Esophagus muscularis mucosa (tissue), 3 donors: ENCODE data around the gene UCHL3.

Experiments
- POLR2A ChIP-seq: fragments of 450-650 bp; IDR thresholded peaks from one replicate; pipeline ENCODE4 v1.6.1; 2017; ENCODE audit warnings: antibody characterized with exemption, moderate library complexity, mild to moderate bottlenecking, low read depth
- POLR2AphosphoS5 ChIP-seq, 2 donors: sonication (generic); formaldehyde crosslinking; IDR thresholded peaks; one replicate each; pipeline ENCODE4 v1.6.1; 2017; ENCODE audit warnings: antibody characterized with exemption in 2 of 2
- TF ChIP-seq, protein P1 (sequence below), 3 experiments: fragments of 200-600 bp in 2 of 3; fragments of 450-650 bp in 1 of 3; sonication (generic) in 2 of 3; IDR thresholded peaks; one replicate each; pipeline ENCODE4 v1.5.1; 2017 to 2019; ENCODE audit warnings: antibody characterized with exemption in 3 of 3, mild to moderate bottlenecking in 2 of 3, moderate library complexity in 1 of 3

DNA sequence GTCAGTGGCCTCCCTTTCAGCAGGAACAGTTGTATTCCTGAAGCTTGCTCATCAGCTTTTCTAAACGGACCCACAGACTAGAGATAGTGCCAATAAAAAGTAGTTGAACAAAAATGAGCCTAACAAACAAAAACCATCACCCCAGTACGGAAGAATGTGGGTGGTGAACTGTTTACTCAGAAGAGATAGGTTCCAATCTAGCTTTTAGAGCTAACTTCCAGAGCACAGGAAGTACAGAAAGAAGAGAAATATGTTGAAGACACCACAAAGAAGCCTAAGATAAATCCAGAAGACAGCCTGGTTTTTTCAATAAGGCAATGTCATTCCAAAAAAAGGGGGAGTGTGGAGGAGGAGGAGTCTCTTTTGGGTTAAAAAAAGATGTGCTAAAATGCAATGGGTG is 83.7 kb downstream of the UCHL3 start:
- TF ChIP-seq, protein P1, sequence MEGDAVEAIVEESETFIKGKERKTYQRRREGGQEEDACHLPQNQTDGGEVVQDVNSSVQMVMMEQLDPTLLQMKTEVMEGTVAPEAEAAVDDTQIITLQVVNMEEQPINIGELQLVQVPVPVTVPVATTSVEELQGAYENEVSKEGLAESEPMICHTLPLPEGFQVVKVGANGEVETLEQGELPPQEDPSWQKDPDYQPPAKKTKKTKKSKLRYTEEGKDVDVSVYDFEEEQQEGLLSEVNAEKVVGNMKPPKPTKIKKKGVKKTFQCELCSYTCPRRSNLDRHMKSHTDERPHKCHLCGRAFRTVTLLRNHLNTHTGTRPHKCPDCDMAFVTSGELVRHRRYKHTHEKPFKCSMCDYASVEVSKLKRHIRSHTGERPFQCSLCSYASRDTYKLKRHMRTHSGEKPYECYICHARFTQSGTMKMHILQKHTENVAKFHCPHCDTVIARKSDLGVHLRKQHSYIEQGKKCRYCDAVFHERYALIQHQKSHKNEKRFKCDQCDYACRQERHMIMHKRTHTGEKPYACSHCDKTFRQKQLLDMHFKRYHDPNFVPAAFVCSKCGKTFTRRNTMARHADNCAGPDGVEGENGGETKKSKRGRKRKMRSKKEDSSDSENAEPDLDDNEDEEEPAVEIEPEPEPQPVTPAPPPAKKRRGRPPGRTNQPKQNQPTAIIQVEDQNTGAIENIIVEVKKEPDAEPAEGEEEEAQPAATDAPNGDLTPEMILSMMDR (IDR thresholded peaks at IDR 0.05): no peak
- no peak for TF ChIP-seq POLR2AphosphoS5 (IDR thresholded peaks at IDR 0.05)
- TF ChIP-seq POLR2A: no peak
